GM19193 (cell line): ENCODE data around the gene ZNF66.
A peak's percentile ranks its signal among the peaks of the same experiment; 100 is the strongest.

ENCODE experiments used
- POLR2A ChIP-seq: IDR thresholded peaks from 4 replicates; pipeline ENCODE4 v1.6.1; 2011; ENCODE audit not compliant: insufficient read depth, insufficient read length; ENCODE audit errors: extremely low read depth

The ZNF66 gene

GRCh38 chr19:20776083-20777076 is at the start of gene ZNF66:
ZNF66 (plus strand) TSS chr19:20776304; CDS start chr19:20776448, 144 bp downstream.
- peak; percentile 78 for TF ChIP-seq POLR2A

GRCh38 chr19:20787786-20788185 is 11.7 kb downstream of the ZNF66 start:
- no peak for TF ChIP-seq POLR2A

GRCh38 chr19:20791806-20792205 is 15.7 kb downstream of the ZNF66 start:
- TF ChIP-seq POLR2A: no peak

- TF ChIP-seq POLR2A: no peak
These were observed 64.3 kb downstream of the ZNF66 start for GRCh38 chr19:20840371-20840770.
